ENCODE results near the gene SLC5A1.

SLC5A1 gene

GRCh38 chr22:32013200-32013599, 29.9 kb upstream of the SLC5A1 start:
- Histone ChIP-seq H3K9me2 (replicated peaks; ENCODE audit: control insufficient read depth, low read length) (no peaks in the 10 kb centered on the region), H3K4me1 (ENCODE audit: control insufficient read depth, low read length) (no peaks in the 10 kb centered on the region), H3K9me3 (ENCODE audit: control insufficient read depth, insufficient read depth, low read length) (peaks cover 5% of the 10 kb centered on the region; the same call in 1 of the 2 replicates), H3F3A (ENCODE audit: control insufficient read depth, insufficient read depth) (no peaks in the 10 kb centered on the region), H3K36me3 (ENCODE audit: control insufficient read depth, low read length) (no peaks in the 10 kb centered on the region), H3K27ac (ENCODE audit: low read depth, low read length) (no peak overlapping the region), H3K4me2 (ENCODE audit: low read length) (no peak overlapping the region), H3K27me3 (ENCODE audit: control insufficient read depth, low read length) (peaks cover 5% of the 10 kb centered on the region; the same call in 1 of the 2 replicates), H4K20me1 (ENCODE audit: control insufficient read depth, insufficient read depth, low read depth, low read length) (no peaks in the 10 kb centered on the region), H3K79me2 (ENCODE audit: control insufficient read depth, low read length) (no peaks in the 10 kb centered on the region), H3K4me3 (ENCODE audit: low read length) (no peak overlapping the region)
- no peak for TF ChIP-seq EZH2phosphoT487 (IDR thresholded peaks at IDR 0.05; ENCODE audit: borderline replicate concordance, low read length)

- Histone ChIP-seq H3K79me2 (ENCODE audit: control insufficient read depth, low read length) (no peaks in the 10 kb centered on the region), H3K27ac (ENCODE audit: low read depth, low read length) (no peak overlapping the region), H3K27me3 (ENCODE audit: control insufficient read depth, low read length) (peaks cover 5% of the 10 kb centered on the region; the same call in 1 of the 2 replicates), H3F3A (ENCODE audit: control insufficient read depth, insufficient read depth) (no peaks in the 10 kb centered on the region), H3K9me3 (ENCODE audit: control insufficient read depth, insufficient read depth, low read length) (peaks cover 5% of the 10 kb centered on the region; the same call in 1 of the 2 replicates), H3K4me1 (ENCODE audit: control insufficient read depth, low read length) (no peaks in the 10 kb centered on the region), H3K9me2 (replicated peaks; ENCODE audit: control insufficient read depth, low read length) (no peaks in the 10 kb centered on the region), H3K36me3 (ENCODE audit: control insufficient read depth, low read length) (no peaks in the 10 kb centered on the region), H3K4me3 (ENCODE audit: low read length) (no peak overlapping the region), H4K20me1 (ENCODE audit: control insufficient read depth, insufficient read depth, low read depth, low read length) (no peaks in the 10 kb centered on the region), H3K4me2 (ENCODE audit: low read length) (no peak overlapping the region)
- TF ChIP-seq EZH2phosphoT487 (IDR thresholded peaks at IDR 0.05; ENCODE audit: borderline replicate concordance, low read length) (no peak), CTCF (IDR thresholded peaks at IDR 0.05; ENCODE audit: low read depth, low read length, poor library complexity, severe bottlenecking) (no peak)
These were observed 27.0 kb upstream of the SLC5A1 start for GRCh38 chr22:32016081-32016480.

- Histone ChIP-seq H3K9me3 (ENCODE audit: control insufficient read depth, insufficient read depth, low read length) (peaks cover 5% of the 10 kb centered on the region; the same call in 1 of the 2 replicates), H3K4me3 (ENCODE audit: low read length) (no peak overlapping the region), H3K4me1 (ENCODE audit: control insufficient read depth, low read length) (no peaks in the 10 kb centered on the region), H3K9me2 (replicated peaks; ENCODE audit: control insufficient read depth, low read length) (no peaks in the 10 kb centered on the region), H4K20me1 (ENCODE audit: control insufficient read depth, insufficient read depth, low read depth, low read length) (no peaks in the 10 kb centered on the region), H3K79me2 (ENCODE audit: control insufficient read depth, low read length) (no peaks in the 10 kb centered on the region), H3K27me3 (ENCODE audit: control insufficient read depth, low read length) (peaks cover 10% of the 10 kb centered on the region; the same call in 1 of the 2 replicates), H3F3A (ENCODE audit: control insufficient read depth, insufficient read depth) (no peaks in the 10 kb centered on the region), H3K4me2 (ENCODE audit: low read length) (no peak overlapping the region), H3K27ac (ENCODE audit: low read depth, low read length) (no peak overlapping the region), H3K36me3 (ENCODE audit: control insufficient read depth, low read length) (no peaks in the 10 kb centered on the region)
- TF ChIP-seq EZH2phosphoT487 (IDR thresholded peaks at IDR 0.05; ENCODE audit: borderline replicate concordance, low read length): no peak
- no peak for TF ChIP-seq CTCF (IDR thresholded peaks at IDR 0.05; ENCODE audit: low read depth, low read length, poor library complexity, severe bottlenecking)
These were observed 25.0 kb upstream of the SLC5A1 start for GRCh38 chr22:32018056-32018455.

GRCh38 chr22:32020117-32020516, 22.9 kb upstream of the SLC5A1 start:
- no peak overlapping the region for H3K27ac ChIP-seq (ENCODE audit: low read depth, low read length)
- no peaks in the 10 kb centered on the region for H4K20me1 ChIP-seq (ENCODE audit: control insufficient read depth, insufficient read depth, low read depth, low read length)

More at GRCh38 chr22:32020117-32020516, 22.9 kb upstream of the SLC5A1 start:
- no peak for TF ChIP-seq EZH2phosphoT487 (IDR thresholded peaks at IDR 0.05; ENCODE audit: borderline replicate concordance, low read length)
- no peak for TF ChIP-seq CTCF (IDR thresholded peaks at IDR 0.05; ENCODE audit: low read depth, low read length, poor library complexity, severe bottlenecking)
- Histone ChIP-seq H3F3A (ENCODE audit: control insufficient read depth, insufficient read depth) (no peaks in the 10 kb centered on the region), H3K4me2 (ENCODE audit: low read length) (no peak overlapping the region), H3K9me2 (replicated peaks; ENCODE audit: control insufficient read depth, low read length) (no peaks in the 10 kb centered on the region), H3K36me3 (ENCODE audit: control insufficient read depth, low read length) (no peaks in the 10 kb centered on the region), H3K79me2 (ENCODE audit: control insufficient read depth, low read length) (no peaks in the 10 kb centered on the region), H3K4me3 (ENCODE audit: low read length) (no peak overlapping the region), H3K9me3 (ENCODE audit: control insufficient read depth, insufficient read depth, low read length) (no peaks in the 10 kb centered on the region), H3K4me1 (ENCODE audit: control insufficient read depth, low read length) (no peaks in the 10 kb centered on the region), H3K27me3 (ENCODE audit: control insufficient read depth, low read length) (peaks cover 10% of the 10 kb centered on the region; the same call in 1 of the 2 replicates)
